CD4-positive, alpha-beta T cell treated with Interleukin-10 for 1 hour (primary cell): ENCODE measurements around the gene FNDC1.

Source experiments
- DNase-seq: peaks from one replicate; pipeline ENCODE4 v3.0.0-alpha.2; 2020

The FNDC1 gene

GRCh38 chr6:159213405-159213804, 44.2 kb downstream of the FNDC1 start:
- no peak for DNase-seq

DNA sequence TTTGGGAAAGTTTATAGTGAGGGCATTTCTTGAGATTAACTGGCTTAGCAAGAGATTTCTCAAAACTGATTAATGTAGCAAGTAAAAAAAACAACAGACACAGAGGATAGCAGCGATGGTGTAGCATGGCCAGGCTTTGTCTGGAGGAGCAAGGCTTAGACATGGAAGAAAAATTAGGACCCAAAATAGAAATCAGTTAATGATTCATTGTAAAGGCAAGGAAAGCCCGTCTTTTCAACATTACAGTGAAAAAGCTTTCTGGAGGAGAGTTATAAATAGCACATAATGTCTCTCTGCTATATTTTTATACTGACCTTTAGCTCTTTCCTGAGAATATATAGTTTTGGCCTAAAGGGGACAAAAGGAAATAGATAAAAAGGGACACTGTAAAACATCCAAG, 45.1 kb downstream of the FNDC1 start:
- no peak for DNase-seq

GRCh38 chr6:159217595-159218275, 48.5 kb downstream of the FNDC1 start:
- no peak for DNase-seq

GRCh38 chr6:159220093-159220492, 50.9 kb downstream of the FNDC1 start:
- no peak for DNase-seq

GRCh38 chr6:159221486-159222170, 52.4 kb downstream of the FNDC1 start:
- DNase-seq, result no peak

- DNase-seq, result no peak
These were observed 55.3 kb downstream of the FNDC1 start for GRCh38 chr6:159224452-159224851.

DNA sequence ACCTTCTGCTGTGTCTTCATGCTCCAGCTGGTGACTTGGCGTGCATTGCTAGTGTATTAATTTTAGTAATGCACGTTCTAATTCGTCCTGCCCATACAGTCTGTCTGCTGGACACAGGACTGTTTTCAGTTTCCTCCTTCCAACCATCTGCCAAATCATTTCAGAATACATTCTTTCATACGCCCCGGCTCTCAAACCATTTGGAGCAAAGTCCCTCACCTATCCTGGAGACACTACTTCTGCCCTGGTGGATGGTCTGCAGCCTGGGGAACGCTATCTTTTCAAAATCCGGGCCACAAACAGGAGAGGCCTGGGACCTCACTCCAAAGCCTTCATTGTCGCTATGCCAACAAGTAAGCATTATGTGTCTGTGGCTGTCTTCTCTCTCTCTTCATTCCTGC, 60.5 kb downstream of the FNDC1 start:
- no peak for DNase-seq

DNA sequence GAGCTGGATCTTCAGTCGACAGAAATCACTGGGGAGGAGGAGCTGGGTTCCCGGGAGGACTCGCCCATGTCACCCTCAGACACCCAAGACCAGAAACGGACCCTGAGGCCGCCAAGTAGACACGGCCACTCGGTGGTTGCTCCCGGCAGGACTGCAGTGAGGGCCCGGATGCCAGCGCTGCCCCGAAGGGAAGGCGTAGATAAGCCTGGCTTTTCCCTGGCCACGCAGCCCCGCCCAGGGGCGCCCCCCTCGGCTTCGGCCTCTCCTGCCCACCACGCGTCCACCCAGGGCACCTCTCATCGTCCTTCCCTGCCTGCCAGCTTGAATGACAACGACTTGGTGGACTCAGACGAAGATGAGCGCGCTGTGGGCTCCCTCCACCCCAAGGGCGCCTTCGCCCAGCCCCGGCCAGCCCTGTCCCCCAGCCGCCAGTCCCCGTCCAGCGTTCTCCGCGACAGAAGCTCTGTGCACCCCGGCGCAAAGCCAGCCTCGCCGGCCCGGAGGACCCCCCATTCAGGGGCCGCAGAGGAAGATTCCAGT, 63.0 kb downstream of the FNDC1 start:
- no peak for DNase-seq

GRCh38 chr6:159232751-159233150, 63.6 kb downstream of the FNDC1 start:
- DNase-seq, result no peak

DNA sequence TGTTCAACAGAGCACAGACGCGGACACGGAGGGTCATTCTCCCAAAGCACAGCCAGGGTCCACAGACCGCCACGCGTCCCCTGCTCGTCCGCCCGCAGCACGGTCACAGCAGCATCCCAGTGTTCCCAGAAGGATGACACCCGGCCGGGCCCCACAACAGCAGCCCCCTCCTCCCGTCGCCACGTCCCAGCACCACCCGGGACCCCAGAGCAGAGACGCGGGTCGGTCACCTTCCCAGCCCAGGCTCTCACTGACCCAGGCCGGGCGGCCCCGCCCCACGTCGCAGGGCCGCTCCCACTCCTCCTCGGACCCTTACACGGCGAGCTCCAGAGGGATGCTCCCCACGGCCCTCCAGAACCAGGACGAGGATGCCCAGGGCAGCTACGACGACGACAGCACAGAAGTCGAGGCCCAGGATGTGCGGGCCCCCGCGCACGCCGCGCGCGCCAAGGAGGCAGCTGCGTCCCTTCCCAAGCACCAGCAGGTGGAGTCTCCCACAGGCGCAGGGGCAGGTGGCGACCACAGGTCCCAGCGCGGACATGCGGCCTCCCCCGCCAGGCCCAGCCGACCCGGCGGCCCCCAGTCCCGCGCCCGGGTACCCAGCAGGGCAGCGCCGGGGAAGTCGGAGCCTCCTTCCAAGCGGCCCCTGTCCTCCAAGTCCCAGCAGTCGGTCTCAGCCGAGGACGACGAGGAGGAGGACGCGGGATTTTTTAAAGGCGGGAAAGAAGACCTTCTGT, 64.3 kb downstream of the FNDC1 start:
- DNase-seq, result no peak

DNA sequence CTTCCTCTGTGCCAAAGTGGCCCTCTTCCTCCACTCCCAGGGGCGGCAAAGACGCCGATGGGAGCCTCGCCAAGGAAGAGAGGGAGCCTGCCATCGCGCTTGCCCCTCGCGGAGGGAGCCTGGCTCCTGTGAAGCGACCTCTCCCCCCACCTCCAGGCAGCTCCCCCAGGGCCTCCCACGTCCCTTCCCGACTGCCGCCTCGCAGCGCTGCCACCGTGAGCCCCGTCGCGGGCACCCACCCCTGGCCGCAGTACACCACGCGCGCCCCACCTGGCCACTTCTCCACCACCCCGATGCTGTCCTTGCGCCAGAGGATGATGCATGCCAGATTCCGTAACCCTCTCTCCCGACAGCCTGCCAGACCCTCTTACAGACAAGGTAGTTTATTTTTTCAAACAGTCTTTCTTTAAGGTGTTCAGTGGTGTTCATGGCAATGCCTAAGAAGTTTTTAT, 64.9 kb downstream of the FNDC1 start:
- DNase-seq, result no peak

GRCh38 chr6:159238920-159239558, 69.8 kb downstream of the FNDC1 start:
- DNase-seq, result no peak

DNA sequence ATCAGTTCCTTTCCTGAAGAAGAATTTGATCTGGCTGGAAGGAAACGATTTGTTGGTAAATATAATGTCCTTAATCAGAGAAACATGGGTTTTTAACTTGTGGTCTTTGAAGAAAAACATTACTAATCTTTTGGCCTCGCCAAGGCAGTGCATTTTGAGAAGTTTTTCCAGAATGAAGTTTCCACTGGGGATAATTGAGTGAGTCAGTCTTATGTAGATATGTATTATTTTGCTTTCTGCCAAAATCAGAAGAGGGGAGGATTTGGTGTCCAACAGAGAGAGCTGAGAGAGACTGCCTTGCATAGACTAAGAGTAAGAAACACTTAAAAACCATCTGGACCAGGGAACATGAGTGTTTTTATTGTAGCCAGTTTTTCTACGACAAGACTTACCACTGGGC, 79.9 kb downstream of the FNDC1 start:
- no peak for DNase-seq

GRCh38 chr6:159249752-159250151, 80.6 kb downstream of the FNDC1 start:
- no peak for DNase-seq

- no peak for DNase-seq
These were observed 81.4 kb downstream of the FNDC1 start for GRCh38 chr6:159250633-159251032.

DNA sequence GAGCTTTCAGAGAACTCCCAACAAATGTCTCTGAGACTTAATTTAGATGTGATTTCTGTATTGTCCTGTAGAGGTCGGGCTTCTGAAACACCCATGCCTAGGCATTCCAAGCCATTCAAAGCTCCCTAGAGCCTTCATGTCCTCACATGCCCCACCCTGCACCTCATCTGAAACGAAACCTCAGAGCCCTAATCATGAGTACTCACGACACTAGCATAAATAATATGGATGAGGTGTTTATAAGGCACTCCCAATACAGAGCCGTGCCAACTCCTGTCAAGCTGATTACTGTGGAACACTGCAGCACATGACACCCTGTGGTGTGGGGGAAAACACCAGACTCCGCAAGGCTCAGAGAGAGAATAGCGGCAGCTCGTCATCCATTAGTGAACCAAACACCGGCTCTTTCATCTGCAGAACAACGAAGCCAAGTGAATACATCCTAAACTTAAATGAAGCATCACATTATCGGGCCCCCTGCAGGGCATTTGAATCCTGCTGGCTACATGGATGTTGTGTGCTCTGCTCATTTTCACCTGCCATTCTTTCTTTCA, 83.8 kb downstream of the FNDC1 start:
- peak; percentile 22 for DNase-seq

- no peak for DNase-seq
These were observed 85.0 kb downstream of the FNDC1 start for GRCh38 chr6:159254186-159254585.

GRCh38 chr6:159255434-159255951, 86.3 kb downstream of the FNDC1 start:
- DNase-seq, result no peak

- DNase-seq, result no peak
These were observed 86.9 kb downstream of the FNDC1 start for GRCh38 chr6:159256128-159256527.

GRCh38 chr6:159257846-159258245, 88.6 kb downstream of the FNDC1 start:
- no peak for DNase-seq

DNA sequence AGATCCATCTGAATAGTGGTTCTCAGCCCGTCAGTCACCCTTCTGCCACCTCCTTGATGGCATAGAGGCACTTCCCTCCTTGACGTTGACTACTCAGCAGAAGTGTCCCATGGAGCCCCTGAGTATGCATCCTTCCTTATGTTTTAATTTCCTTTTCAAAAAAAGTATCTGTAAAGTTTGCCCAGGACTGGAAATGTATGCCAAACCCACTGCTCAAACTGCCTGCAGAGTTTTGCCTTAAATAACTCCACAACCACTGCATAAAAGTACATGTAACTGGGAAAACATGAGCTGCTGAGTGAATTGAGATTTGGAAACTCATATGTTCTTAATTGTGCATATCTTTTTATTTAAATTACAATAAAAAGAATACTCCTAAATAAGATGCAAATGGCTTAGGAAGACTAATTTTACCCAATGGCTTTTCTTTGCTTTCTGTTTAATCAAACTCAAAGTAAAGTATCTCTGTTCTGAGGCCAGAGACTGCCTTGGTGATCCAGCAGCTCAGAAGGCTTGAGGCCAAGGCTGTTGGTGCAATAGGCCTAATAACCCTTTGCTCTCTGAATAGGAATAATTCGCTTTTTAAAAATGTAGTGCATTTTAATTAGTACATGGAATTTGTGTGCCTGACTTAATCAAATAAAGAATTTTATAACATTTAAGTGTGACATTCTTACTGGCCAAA, 90.4 kb downstream of the FNDC1 start:
- DNase-seq, result no peak

DNA sequence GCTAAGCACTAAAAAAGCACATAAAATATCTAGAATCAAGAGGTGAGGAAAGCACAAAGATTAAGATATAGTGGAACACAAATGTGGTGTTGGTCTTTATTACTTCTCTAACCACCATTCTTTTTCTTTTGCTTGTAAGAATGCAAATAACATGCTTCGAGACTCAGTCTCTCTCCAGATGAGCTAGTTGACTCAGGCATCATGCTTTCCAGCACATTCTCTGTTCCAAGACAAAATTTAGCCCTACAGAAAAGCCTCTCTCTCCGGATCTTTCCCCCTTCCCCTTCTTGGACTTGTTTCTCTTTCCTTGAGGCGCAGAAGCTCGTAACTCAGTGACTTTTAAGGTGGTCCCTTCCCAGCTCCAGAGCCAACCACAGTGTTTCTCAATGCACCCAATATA, 91.0 kb downstream of the FNDC1 start:
- DNase-seq, result no peak
